Inflammatory macrophage treated with lipopolysaccharide for 1 hour (primary cell): ENCODE measurements around the gene PTMA.

Experiments used
- DNase-seq, 2 donors: peaks; one replicate each; pipeline ENCODE4 v3.0.0-alpha.2; 2020 to 2022

The PTMA gene

GRCh38 chr2:231677632-231678104 is 30.7 kb upstream of the PTMA start:
- peak; percentile 67 to 97 for DNase-seq

DNA sequence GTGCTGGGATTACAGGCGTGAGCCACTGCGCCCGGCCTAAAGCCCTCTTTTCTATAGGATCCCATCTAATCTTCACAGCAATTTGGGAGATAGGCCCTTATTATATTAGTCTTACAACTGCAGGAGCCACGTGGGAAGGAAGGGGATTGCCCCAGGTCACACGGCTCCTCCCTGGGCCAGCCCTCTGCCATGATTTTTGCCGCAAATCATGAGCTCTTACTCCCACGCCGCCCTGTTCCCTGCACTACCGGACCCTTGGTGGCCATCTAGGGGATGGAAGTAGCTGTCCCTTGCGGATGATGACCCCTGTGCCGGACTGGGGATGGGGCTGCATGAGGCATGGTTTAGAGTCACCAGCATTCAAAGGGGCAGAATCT is 28.4 kb upstream of the PTMA start:
- DNase-seq: peak in 1 of 2 donors; percentile 72

GRCh38 chr2:231680285-231680991 is 27.9 kb upstream of the PTMA start:
- DNase-seq: no peak

DNA sequence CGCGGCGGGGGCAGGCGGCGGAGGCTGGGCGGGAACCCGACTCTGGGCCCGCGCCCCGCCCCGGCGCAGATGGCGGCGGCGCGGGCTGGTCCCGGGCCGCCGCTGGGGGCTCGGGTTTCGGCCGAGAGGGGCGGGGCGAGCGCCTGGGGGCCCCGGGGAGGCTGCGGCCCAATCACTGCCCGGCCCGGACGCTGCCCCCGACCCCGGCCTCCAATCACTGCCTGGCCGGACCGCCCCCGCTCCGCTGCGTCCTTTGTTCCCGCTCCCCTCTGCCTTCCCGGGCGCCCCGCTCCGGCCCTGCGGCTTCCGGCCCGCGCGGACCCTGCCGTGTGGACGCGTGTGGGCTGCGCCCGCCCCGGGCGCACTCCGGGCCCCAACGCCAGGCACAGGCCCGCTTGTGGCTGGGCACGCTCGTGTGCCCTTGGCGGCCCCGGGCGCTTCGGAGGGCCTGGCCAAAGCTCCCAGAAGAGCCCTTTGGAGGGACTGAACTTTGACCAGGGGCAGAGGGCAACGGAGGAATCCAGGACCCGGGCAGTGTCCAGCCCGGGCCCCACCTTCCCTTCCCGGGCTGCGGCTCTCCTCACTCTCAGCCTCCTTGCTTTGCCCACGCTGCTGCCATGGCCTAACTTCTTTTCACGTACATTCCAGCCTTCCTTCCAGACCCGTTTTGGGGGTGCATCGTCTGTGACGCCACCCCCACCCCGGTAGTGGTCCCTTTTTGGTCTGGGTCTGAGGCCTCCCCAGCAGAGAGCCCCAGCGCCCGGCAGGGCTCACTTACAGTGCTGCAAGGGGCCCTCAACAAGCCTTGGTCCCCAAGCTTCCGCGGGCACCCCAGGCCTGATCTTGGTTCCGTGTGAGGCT is 27.1 kb upstream of the PTMA start:
- peak in 1 of 2 donors; percentile 39 for DNase-seq

DNA sequence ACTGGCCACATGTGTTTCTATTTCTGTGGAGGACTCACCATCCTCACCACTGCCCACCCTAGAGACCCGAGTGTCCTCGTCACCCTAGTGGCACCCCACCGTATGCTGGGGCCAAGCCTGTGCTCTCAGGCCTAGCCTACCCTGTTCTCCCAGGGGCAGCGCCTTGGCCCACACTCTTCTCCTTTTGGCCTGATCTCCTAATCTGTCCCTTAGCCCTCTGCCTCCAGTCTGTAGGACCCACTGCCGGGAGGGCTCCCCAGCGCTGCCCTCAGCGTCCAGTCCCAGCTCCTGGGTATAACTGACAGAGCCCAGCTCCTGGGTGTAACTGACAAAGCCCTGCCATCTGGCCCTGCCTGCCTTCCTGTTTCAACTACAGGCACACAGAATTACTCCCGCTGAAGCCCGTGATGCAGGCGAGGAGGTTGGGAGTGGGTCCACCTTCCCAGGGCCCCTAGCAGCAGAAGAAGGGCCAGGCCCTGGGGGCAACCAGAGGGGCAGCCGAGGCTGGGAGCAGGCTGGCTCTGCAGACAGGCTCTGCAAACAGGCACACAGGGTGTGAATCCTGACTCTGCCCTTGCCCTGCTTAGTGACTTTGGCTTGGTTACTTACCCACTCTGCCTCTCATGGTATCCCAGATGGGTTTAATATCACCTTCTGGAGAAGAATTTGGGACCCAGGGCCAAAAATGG is 25.6 kb upstream of the PTMA start:
- no peak for DNase-seq

GRCh38 chr2:231683292-231684235 is 24.8 kb upstream of the PTMA start:
- DNase-seq: no peak

GRCh38 chr2:231684314-231685223 is 23.8 kb upstream of the PTMA start:
- no peak for DNase-seq

- no peak for DNase-seq
Measured at GRCh38 chr2:231685349-231686191, 22.8 kb upstream of the PTMA start.

- DNase-seq: no peak
Measured at GRCh38 chr2:231686192-231687100, 21.9 kb upstream of the PTMA start.

GRCh38 chr2:231687133-231687852 is 21.0 kb upstream of the PTMA start:
- DNase-seq: peak; percentile 50

- no peak for DNase-seq
Measured at GRCh38 chr2:231687961-231688360, 20.4 kb upstream of the PTMA start.

GRCh38 chr2:231688719-231689118 is 19.6 kb upstream of the PTMA start:
- DNase-seq: no peak

DNA sequence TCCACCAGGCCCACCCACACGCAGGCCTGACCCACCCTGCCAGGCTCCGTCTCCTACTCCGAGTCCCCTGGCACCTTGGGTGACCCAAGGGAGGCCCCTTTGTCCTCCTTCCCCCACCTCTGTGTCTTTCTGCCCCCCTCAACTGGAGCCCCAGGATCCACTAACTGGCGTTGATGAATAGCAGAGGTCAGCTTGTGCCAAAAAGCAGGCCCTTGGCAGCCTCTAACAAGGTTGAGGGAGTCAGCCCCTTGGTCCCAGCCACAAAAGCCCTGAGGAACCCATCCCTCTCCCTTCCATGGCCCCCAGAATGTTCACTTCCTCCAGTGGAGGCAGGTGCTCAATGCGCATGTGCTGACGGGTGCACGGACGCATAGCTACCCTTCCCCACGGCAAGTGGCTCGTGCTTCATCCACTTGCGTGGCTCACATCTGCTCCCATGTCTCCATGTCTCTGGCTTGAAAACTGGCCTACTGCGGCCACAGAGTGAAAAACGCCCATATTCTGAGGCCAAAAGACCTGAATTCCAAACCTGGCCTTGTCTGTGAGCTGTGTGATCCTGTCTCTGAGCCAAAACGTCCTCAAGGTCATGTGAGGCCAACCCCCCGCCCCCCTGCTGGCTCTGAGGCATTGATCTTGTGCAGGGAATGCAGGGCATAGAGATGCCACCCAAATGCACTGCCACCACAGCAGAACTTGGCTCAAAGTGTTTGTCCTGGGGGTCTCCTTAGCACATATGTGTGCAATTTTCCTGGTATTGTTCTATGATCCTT is 19.0 kb upstream of the PTMA start:
- no peak for DNase-seq

DNA sequence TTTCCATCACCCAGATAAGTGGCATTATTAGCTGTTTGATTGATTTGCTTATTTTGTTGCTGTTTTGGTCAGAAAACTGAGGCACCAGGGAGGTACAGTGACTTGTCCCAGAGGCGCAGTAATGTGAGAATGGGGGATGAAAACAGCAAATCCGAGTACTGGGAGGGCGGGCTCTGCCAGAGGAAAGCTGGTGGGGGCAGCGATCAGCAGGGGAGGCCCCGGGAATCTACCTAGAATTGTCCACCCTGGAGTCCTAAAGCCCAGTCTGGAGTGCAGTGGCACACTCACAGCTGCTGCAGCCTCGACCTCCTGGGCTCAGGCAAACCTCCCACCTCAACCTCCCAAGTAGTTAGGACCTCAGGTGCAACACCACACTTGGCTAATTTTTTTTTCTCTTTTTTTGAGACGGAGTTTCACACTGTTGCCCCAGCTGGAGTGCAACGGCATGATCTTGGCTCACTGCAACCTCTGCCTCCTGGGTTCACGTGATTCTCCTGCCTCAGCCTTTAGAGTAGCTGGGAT is 17.0 kb upstream of the PTMA start:
- no peak for DNase-seq

GRCh38 chr2:231692847-231693246 is 15.5 kb upstream of the PTMA start:
- DNase-seq: no peak

- no peak for DNase-seq
Measured at GRCh38 chr2:231693956-231694355, 14.4 kb upstream of the PTMA start.

GRCh38 chr2:231696004-231696367 is 12.3 kb upstream of the PTMA start:
- no peak for DNase-seq
